ENCODE results near the gene CDC42EP3.

DNA sequence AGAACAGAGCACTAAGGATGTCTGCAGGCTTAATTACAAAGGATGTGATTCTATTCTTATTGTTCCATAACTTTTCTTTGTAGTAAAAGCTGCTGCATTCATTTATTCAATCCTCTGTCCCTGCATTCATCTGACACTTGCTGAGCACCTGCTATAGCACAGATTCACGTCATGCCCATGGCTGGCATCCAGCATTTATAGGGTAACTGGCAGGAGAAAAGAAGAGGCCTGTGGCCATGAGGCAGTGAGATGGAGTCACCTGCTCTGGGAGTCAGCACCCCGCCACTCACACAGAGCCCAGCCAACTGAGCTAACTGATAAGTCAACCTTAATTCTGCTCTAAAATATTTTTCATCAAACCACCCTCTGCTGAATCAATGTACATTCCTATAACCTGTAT is 18.3 kb upstream of the CDC42EP3 start:
- TF ChIP-seq CTCF (IDR thresholded peaks at IDR 0.05) (no peak), CBX2 (IDR thresholded peaks at IDR 0.05; ENCODE audit: borderline replicate concordance, low read depth) (no peak), RNF2 (IDR thresholded peaks at IDR 0.05; ENCODE audit: borderline replicate concordance, low read depth) (no peak), RCOR1 (IDR thresholded peaks at IDR 0.05; ENCODE audit: low read depth, low read length) (no peak), POLR2A (IDR thresholded peaks at IDR 0.05; ENCODE audit: low read length) (no peak), GATA3 (IDR thresholded peaks at IDR 0.05; ENCODE audit: borderline replicate concordance) (no peak), MAX (IDR thresholded peaks at IDR 0.05) (0 out of 2 replicates have a peak, but pooled peaks have one; percentile 5), PBX3 (IDR thresholded peaks at IDR 0.05) (no peak)
- TF ChIP-seq, protein P1, sequence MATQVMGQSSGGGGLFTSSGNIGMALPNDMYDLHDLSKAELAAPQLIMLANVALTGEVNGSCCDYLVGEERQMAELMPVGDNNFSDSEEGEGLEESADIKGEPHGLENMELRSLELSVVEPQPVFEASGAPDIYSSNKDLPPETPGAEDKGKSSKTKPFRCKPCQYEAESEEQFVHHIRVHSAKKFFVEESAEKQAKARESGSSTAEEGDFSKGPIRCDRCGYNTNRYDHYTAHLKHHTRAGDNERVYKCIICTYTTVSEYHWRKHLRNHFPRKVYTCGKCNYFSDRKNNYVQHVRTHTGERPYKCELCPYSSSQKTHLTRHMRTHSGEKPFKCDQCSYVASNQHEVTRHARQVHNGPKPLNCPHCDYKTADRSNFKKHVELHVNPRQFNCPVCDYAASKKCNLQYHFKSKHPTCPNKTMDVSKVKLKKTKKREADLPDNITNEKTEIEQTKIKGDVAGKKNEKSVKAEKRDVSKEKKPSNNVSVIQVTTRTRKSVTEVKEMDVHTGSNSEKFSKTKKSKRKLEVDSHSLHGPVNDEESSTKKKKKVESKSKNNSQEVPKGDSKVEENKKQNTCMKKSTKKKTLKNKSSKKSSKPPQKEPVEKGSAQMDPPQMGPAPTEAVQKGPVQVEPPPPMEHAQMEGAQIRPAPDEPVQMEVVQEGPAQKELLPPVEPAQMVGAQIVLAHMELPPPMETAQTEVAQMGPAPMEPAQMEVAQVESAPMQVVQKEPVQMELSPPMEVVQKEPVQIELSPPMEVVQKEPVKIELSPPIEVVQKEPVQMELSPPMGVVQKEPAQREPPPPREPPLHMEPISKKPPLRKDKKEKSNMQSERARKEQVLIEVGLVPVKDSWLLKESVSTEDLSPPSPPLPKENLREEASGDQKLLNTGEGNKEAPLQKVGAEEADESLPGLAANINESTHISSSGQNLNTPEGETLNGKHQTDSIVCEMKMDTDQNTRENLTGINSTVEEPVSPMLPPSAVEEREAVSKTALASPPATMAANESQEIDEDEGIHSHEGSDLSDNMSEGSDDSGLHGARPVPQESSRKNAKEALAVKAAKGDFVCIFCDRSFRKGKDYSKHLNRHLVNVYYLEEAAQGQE (IDR thresholded peaks at IDR 0.05) = no peak

Measured in A549 (cell line).